ENCODE measurements around the gene CCDC60.

CCDC60 gene

GRCh38 chr12:119540476-119540875 lies 205.9 kb downstream of the CCDC60 start:
- H2BK5ac ChIP-seq (ENCODE audit: low read length): no peak overlapping the region
- H3K27me3 ChIP-seq (ENCODE audit: insufficient read depth, low read length, poor library complexity): no peaks in the 10 kb centered on the region
- no peak overlapping the region for H3K4me2 ChIP-seq (ENCODE audit: low read length)
- no peak overlapping the region for H3K18ac ChIP-seq (ENCODE audit: low read length)
- DNase-seq: no peak
- no peak overlapping the region for H3K4me3 ChIP-seq (ENCODE audit: low read length)
- no CpG with 5 or more reads among the region's 3 CpGs for WGBS (ENCODE audit: extremely low coverage, insufficient coverage, low lambda C conversion rate)
- H2BK120ac ChIP-seq (ENCODE audit: low read depth, low read length): no peak overlapping the region
- no peak overlapping the region for H2BK15ac ChIP-seq (replicated peaks; ENCODE audit: low read depth)
- no peak overlapping the region for H3K56ac ChIP-seq (ENCODE audit: low read length)
- H3K79me1 ChIP-seq (ENCODE audit: low read length): no peaks in the 10 kb centered on the region
- H3K79me2 ChIP-seq (ENCODE audit: control insufficient read depth, insufficient read depth, low read length): no peaks in the 10 kb centered on the region
- H3K4me1 ChIP-seq (ENCODE audit: control insufficient read depth, low read depth, low read length): no peaks in the 10 kb centered on the region
- no peak overlapping the region for H4K8ac ChIP-seq (ENCODE audit: low read depth, low read length)
- H3K36me3 ChIP-seq (ENCODE audit: control insufficient read depth, insufficient read depth, low read length): no peaks in the 10 kb centered on the region
- no peak overlapping the region for H4K5ac ChIP-seq (ENCODE audit: low read length)
- no peak overlapping the region for H3K23ac ChIP-seq (ENCODE audit: low read length)
- no peak overlapping the region for H3K9ac ChIP-seq (ENCODE audit: low read length)
- H3K4ac ChIP-seq (ENCODE audit: low read depth, low read length): no peak overlapping the region
- no peak overlapping the region for H3K27ac ChIP-seq (ENCODE audit: low read depth, low read length)
- H2AK5ac ChIP-seq (ENCODE audit: low read length): no peak overlapping the region

GRCh38 chr12:119544765-119545625 lies 210.5 kb downstream of the CCDC60 start:
- Histone ChIP-seq H3K18ac (ENCODE audit: low read length) (no peak overlapping the region), H2BK120ac (ENCODE audit: low read depth, low read length) (no peak overlapping the region), H3K36me3 (ENCODE audit: control insufficient read depth, insufficient read depth, low read length) (no peaks in the 10 kb centered on the region), H3K4me2 (ENCODE audit: low read length) (no peak overlapping the region), H3K79me2 (ENCODE audit: control insufficient read depth, insufficient read depth, low read length) (no peaks in the 10 kb centered on the region), H3K4me3 (ENCODE audit: low read length) (no peak overlapping the region), H4K8ac (ENCODE audit: low read depth, low read length) (no peak overlapping the region), H3K4me1 (ENCODE audit: control insufficient read depth, low read depth, low read length) (no peaks in the 10 kb centered on the region), H4K5ac (ENCODE audit: low read length) (no peak overlapping the region), H3K23ac (ENCODE audit: low read length) (no peak overlapping the region), H3K27me3 (ENCODE audit: insufficient read depth, low read length, poor library complexity) (no peaks in the 10 kb centered on the region), H3K79me1 (ENCODE audit: low read length) (no peaks in the 10 kb centered on the region), H3K27ac (ENCODE audit: low read depth, low read length) (no peak overlapping the region), H2BK15ac (replicated peaks; ENCODE audit: low read depth) (no peak overlapping the region), H3K4ac (ENCODE audit: low read depth, low read length) (no peak overlapping the region), H2BK5ac (ENCODE audit: low read length) (no peak overlapping the region), H3K56ac (ENCODE audit: low read length) (no peak overlapping the region), H2AK5ac (ENCODE audit: low read length) (no peak overlapping the region), H3K9ac (ENCODE audit: low read length) (no peak overlapping the region)
- no CpG with 5 or more reads among the region's 9 CpGs for WGBS (ENCODE audit: extremely low coverage, insufficient coverage, low lambda C conversion rate)
- DNase-seq: peak; percentile 72

DNA sequence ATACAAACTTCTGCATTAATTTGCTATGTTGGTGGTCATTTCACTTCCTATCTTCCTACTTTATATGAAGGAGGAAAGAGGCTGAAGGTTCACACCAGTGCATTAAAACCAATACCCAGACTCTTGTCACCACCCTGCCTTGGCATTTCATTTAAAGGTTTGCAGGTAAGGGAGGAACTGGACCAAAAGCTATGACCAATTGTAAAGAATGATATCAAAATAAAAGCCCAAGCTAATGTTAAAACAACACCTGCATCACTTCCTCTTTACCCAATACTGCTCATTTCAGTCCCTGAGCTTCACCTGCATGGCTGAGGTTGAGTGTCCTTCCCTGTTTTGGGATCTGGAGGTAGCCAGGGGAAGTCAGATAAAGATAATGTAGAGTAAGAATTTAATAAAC lies 211.8 kb downstream of the CCDC60 start:
- H2BK15ac ChIP-seq (replicated peaks; ENCODE audit: low read depth): no peak overlapping the region
- H3K36me3 ChIP-seq (ENCODE audit: control insufficient read depth, insufficient read depth, low read length): no peaks in the 10 kb centered on the region
- H3K4me2 ChIP-seq (ENCODE audit: low read length): no peak overlapping the region
- H3K18ac ChIP-seq (ENCODE audit: low read length): no peak overlapping the region
- DNase-seq: no peak
- no peak overlapping the region for H3K27ac ChIP-seq (ENCODE audit: low read depth, low read length)
- no peak overlapping the region for H3K23ac ChIP-seq (ENCODE audit: low read length)
- no peaks in the 10 kb centered on the region for H3K4me1 ChIP-seq (ENCODE audit: control insufficient read depth, low read depth, low read length)
- H3K79me1 ChIP-seq (ENCODE audit: low read length): no peaks in the 10 kb centered on the region
- no peak overlapping the region for H3K9ac ChIP-seq (ENCODE audit: low read length)
- H2BK120ac ChIP-seq (ENCODE audit: low read depth, low read length): no peak overlapping the region
- no peaks in the 10 kb centered on the region for H3K27me3 ChIP-seq (ENCODE audit: insufficient read depth, low read length, poor library complexity)
- no peak overlapping the region for H2AK5ac ChIP-seq (ENCODE audit: low read length)
- H3K4me3 ChIP-seq (ENCODE audit: low read length): no peak overlapping the region
- no peak overlapping the region for H4K5ac ChIP-seq (ENCODE audit: low read length)
- no peak overlapping the region for H4K8ac ChIP-seq (ENCODE audit: low read depth, low read length)
- no peak overlapping the region for H3K56ac ChIP-seq (ENCODE audit: low read length)
- no peaks in the 10 kb centered on the region for H3K79me2 ChIP-seq (ENCODE audit: control insufficient read depth, insufficient read depth, low read length)
- no peak overlapping the region for H3K4ac ChIP-seq (ENCODE audit: low read depth, low read length)
- no peak overlapping the region for H2BK5ac ChIP-seq (ENCODE audit: low read length)

GRCh38 chr12:119547001-119547400 lies 212.5 kb downstream of the CCDC60 start:
- H3K23ac ChIP-seq (ENCODE audit: low read length): no peak overlapping the region
- no peak overlapping the region for H3K18ac ChIP-seq (ENCODE audit: low read length)
- H3K56ac ChIP-seq (ENCODE audit: low read length): no peak overlapping the region
- no peak overlapping the region for H3K4me2 ChIP-seq (ENCODE audit: low read length)
- no peaks in the 10 kb centered on the region for H3K36me3 ChIP-seq (ENCODE audit: control insufficient read depth, insufficient read depth, low read length)
- H3K4me3 ChIP-seq (ENCODE audit: low read length): no peak overlapping the region
- no peak overlapping the region for H4K5ac ChIP-seq (ENCODE audit: low read length)
- H2BK5ac ChIP-seq (ENCODE audit: low read length): no peak overlapping the region
- no CpG with 5 or more reads among the region's 1 CpG for WGBS (ENCODE audit: extremely low coverage, insufficient coverage, low lambda C conversion rate)
- H2BK120ac ChIP-seq (ENCODE audit: low read depth, low read length): no peak overlapping the region
- H3K79me1 ChIP-seq (ENCODE audit: low read length): no peaks in the 10 kb centered on the region
- H3K9ac ChIP-seq (ENCODE audit: low read length): no peak overlapping the region
- no peaks in the 10 kb centered on the region for H3K4me1 ChIP-seq (ENCODE audit: control insufficient read depth, low read depth, low read length)
- H2AK5ac ChIP-seq (ENCODE audit: low read length): no peak overlapping the region
- H3K79me2 ChIP-seq (ENCODE audit: control insufficient read depth, insufficient read depth, low read length): no peaks in the 10 kb centered on the region
- H3K27ac ChIP-seq (ENCODE audit: low read depth, low read length): no peak overlapping the region
- DNase-seq: no peak
- H4K8ac ChIP-seq (ENCODE audit: low read depth, low read length): no peak overlapping the region
- H3K27me3 ChIP-seq (ENCODE audit: insufficient read depth, low read length, poor library complexity): no peaks in the 10 kb centered on the region
- no peak overlapping the region for H2BK15ac ChIP-seq (replicated peaks; ENCODE audit: low read depth)
- no peak overlapping the region for H3K4ac ChIP-seq (ENCODE audit: low read depth, low read length)

DNA sequence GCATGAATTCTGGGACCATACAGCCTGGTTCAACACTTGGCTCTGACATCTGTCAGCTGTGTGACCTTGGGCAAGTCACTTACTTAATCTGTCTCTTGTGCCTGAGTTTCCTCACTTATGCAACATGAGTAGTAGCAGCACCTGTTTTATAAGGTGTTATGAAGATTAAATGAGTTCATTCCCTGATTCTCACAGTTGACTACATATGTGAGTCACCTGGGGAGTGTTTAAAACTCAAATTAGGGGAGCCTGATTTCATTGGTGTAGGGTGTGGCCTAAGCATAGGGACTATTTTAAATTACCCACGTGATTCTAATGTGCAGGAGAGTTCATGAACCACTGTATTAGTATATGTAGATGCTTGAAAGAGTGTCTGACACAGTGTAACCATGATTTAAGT lies 222.3 kb downstream of the CCDC60 start:
- Histone ChIP-seq H4K8ac (ENCODE audit: low read depth, low read length) (no peak overlapping the region), H2AK5ac (ENCODE audit: low read length) (no peak overlapping the region), H2BK5ac (ENCODE audit: low read length) (no peak overlapping the region), H2BK120ac (ENCODE audit: low read depth, low read length) (no peak overlapping the region), H3K4me3 (ENCODE audit: low read length) (no peak overlapping the region), H3K79me1 (ENCODE audit: low read length) (no peaks in the 10 kb centered on the region), H3K18ac (ENCODE audit: low read length) (no peak overlapping the region), H3K27me3 (ENCODE audit: insufficient read depth, low read length, poor library complexity) (no peaks in the 10 kb centered on the region), H3K9ac (ENCODE audit: low read length) (no peak overlapping the region), H3K56ac (ENCODE audit: low read length) (no peak overlapping the region), H3K23ac (ENCODE audit: low read length) (no peak overlapping the region), H2BK15ac (replicated peaks; ENCODE audit: low read depth) (no peak overlapping the region), H3K4me2 (ENCODE audit: low read length) (no peak overlapping the region), H3K4ac (ENCODE audit: low read depth, low read length) (no peak overlapping the region), H4K5ac (ENCODE audit: low read length) (no peak overlapping the region), H3K36me3 (ENCODE audit: control insufficient read depth, insufficient read depth, low read length) (no peaks in the 10 kb centered on the region), H3K79me2 (ENCODE audit: control insufficient read depth, insufficient read depth, low read length) (no peaks in the 10 kb centered on the region), H3K4me1 (ENCODE audit: control insufficient read depth, low read depth, low read length) (no peaks in the 10 kb centered on the region), H3K27ac (ENCODE audit: low read depth, low read length) (no peak overlapping the region)
- DNase-seq: no peak
- no CpG with 5 or more reads among the region's 1 CpG for WGBS (ENCODE audit: extremely low coverage, insufficient coverage, low lambda C conversion rate)

- H4K5ac ChIP-seq (ENCODE audit: low read length): no peak overlapping the region
- H3K23ac ChIP-seq (ENCODE audit: low read length): no peak overlapping the region
- H2AK5ac ChIP-seq (ENCODE audit: low read length): no peak overlapping the region
- H3K9ac ChIP-seq (ENCODE audit: low read length): no peak overlapping the region
- H3K4me1 ChIP-seq (ENCODE audit: control insufficient read depth, low read depth, low read length): no peaks in the 10 kb centered on the region
- H3K4me3 ChIP-seq (ENCODE audit: low read length): no peak overlapping the region
- no peak overlapping the region for H3K4me2 ChIP-seq (ENCODE audit: low read length)
- no peak overlapping the region for H3K4ac ChIP-seq (ENCODE audit: low read depth, low read length)
- H2BK5ac ChIP-seq (ENCODE audit: low read length): no peak overlapping the region
- H2BK120ac ChIP-seq (ENCODE audit: low read depth, low read length): no peak overlapping the region
- H3K27ac ChIP-seq (ENCODE audit: low read depth, low read length): no peak overlapping the region
- H4K8ac ChIP-seq (ENCODE audit: low read depth, low read length): no peak overlapping the region
- no peaks in the 10 kb centered on the region for H3K27me3 ChIP-seq (ENCODE audit: insufficient read depth, low read length, poor library complexity)
- DNase-seq: no peak
- H3K79me2 ChIP-seq (ENCODE audit: control insufficient read depth, insufficient read depth, low read length): no peaks in the 10 kb centered on the region
- H3K79me1 ChIP-seq (ENCODE audit: low read length): no peaks in the 10 kb centered on the region
- H3K18ac ChIP-seq (ENCODE audit: low read length): no peak overlapping the region
- no peaks in the 10 kb centered on the region for H3K36me3 ChIP-seq (ENCODE audit: control insufficient read depth, insufficient read depth, low read length)
- WGBS (ENCODE audit: extremely low coverage, insufficient coverage, low lambda C conversion rate): no CpG with 5 or more reads among the region's 3 CpGs
- no peak overlapping the region for H2BK15ac ChIP-seq (replicated peaks; ENCODE audit: low read depth)
- H3K56ac ChIP-seq (ENCODE audit: low read length): no peak overlapping the region
Measured at GRCh38 chr12:119565404-119565803, 230.9 kb downstream of the CCDC60 start.

All from mesendoderm (in vitro differentiated cells).